GM12892 (cell line): Measurements from ENCODE around the gene MRS2.

ENCODE experiments used
- POLR2A ChIP-seq: IDR thresholded peaks from 2 replicates; pipeline ENCODE4 v1.6.1; 2011; ENCODE audit warnings: low read depth, low read length, control low read depth
- TAF1 ChIP-seq: IDR thresholded peaks from 2 replicates; pipeline ENCODE4 v1.6.1; 2011; ENCODE audit warnings: low read depth, mild to moderate bottlenecking, control low read depth, low read length, borderline replicate concordance

DNA sequence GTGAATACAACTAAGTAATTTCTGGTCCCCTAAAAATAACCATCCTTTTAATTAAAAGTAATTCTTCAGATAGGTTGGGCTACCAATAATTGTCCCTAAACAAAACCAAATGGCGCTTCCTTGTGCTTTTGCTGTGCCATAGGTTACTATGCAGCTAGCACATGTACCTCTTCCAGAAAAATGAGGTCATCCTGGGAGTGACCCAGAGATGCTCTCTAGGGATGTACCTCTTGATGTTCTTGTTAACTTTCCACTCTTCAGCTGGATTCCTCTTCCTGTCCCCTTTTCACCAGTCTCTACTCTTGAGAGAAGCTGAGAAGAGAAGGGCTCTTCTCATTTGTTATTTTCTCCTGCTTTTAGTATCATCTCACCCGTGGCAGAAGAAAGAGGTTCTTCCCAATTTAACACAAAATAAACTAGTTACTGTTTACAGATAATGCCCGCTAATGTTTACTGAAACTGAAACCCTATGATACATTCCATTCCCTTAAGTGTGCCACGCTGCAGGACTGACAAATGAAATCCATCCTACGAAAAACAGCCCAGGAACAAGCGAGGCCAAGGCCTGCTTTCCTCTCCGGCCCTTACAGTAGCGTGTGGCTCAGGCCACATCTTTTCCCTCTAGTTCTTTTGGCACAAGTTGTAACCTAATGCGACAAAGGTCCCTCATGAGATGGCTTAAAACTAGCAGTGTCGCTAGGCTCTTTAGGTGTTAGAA is 24.2 kb downstream of the MRS2 start:
- TF ChIP-seq POLR2A, result no peak
- no peak for TF ChIP-seq TAF1
